Uterus (tissue), 4 donors: ENCODE measurements around the gene SLIT3. TPM values are rescaled to one million over a fixed set of nuclear protein-coding genes. Genes with fewer than 3 reads are reported as not detected.

ENCODE experiments used
- DNase-seq, 2 donors: peaks; one replicate each; pipeline ENCODE4 v3.0.0-alpha.2; 2019 to 2020
- H3K27ac ChIP-seq, 2 donors: fragments of 200-600 bp; sonication (generic); 1 replicate in 1 of 2; 2 replicates in 1 of 2; pipeline ENCODE4 v1.5.1; 2016 to 2018
- H3K27me3 ChIP-seq, 2 donors: fragments of 200-600 bp; sonication (generic); one replicate each; pipeline ENCODE4 v1.5.1; 2018 to 2019; ENCODE audit warnings: control low read depth in 1 of 2
- H3K36me3 ChIP-seq, 2 donors: fragments of 200-600 bp; sonication (generic); one replicate each; pipeline ENCODE4 v1.5.1; 2019; ENCODE audit warnings: control low read depth in 1 of 2
- H3K4me1 ChIP-seq, 2 donors: fragments of 200-600 bp; sonication (generic); one replicate each; pipeline ENCODE4 v1.5.1; 2018 to 2019; ENCODE audit warnings: control low read depth in 1 of 2
- H3K4me3 ChIP-seq, 2 donors: fragments of 200-600 bp; sonication (generic); 1 replicate in 1 of 2; 2 replicates in 1 of 2; pipeline ENCODE4 v1.5.1; 2018 to 2019; ENCODE audit warnings: mild to moderate bottlenecking in 1 of 2
- H3K9me3 ChIP-seq, 2 donors: fragments of 200-600 bp; sonication (generic); one replicate each; pipeline ENCODE4 v1.5.1; 2019; ENCODE audit warnings: control low read depth in 1 of 2
- POLR2A ChIP-seq, 2 donors: fragments of 450-650 bp; IDR thresholded peaks; one replicate each; pipeline ENCODE4 v1.6.1; 2016; ENCODE audit warnings: antibody characterized with exemption in 2 of 2, mild to moderate bottlenecking in 1 of 2, moderate library complexity in 1 of 2
- intact Hi-C: fragments of 100-400 bp; cut with DNase I; formaldehyde crosslinking; loops from one replicate; pipeline ENCODE4 v1.15.1; 2023; ENCODE audit warnings: low total_unique reads
- total RNA-seq, 4 donors: library from RNA; depleted of rRNA in 3 of 4; stranded (reverse); fragments of >200 nt in 3 of 4; gene quantifications; one replicate each; pipeline versions ENCODE4 v1.1.0 to v1.2.4, GENCODE V29; 2014 to 2023
- TF ChIP-seq, protein P1 (sequence below), 4 experiments: fragments of 200-600 bp in 2 of 4; fragments of 450-650 bp in 2 of 4; sonication (generic) in 2 of 4; IDR thresholded peaks; one replicate each; pipeline ENCODE4 v1.5.1; 2016 to 2019; ENCODE audit warnings: antibody characterized with exemption in 4 of 4, mild to moderate bottlenecking in 2 of 4, moderate library complexity in 1 of 4
- donor health status: DM: yes; HTN: yes; CAD: no.

Gene SLIT3
- total RNA-seq, 4 donors from 2014 or later = 9.4 to 62.2 (median 28.1) TPM

DNA sequence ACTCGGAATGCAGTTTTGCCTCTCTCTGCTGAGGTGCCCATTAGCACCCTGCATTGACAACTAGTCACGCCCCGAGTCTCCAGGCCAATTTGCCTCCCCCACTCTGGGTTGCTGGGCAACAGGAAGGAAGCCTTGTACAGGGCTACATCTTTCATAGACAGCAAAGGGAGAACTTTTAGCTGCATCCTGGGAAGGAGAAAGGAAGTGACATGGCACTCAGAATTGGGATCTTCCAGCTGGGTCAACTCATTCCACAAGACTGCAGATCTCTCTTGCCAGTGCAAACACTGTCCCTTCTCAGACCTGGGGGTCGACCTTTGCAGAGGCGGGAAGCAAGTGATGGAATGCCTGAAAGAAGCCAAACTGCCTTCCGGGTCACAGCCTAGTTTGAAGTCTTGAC, 282.0 kb downstream of the SLIT3 start:
- Histone ChIP-seq H3K9me3 (no peaks in the 10 kb centered on the region), H3K4me1 (no peaks in the 10 kb centered on the region), H3K4me3 (no peak overlapping the region), H3K27me3 (no peaks in the 10 kb centered on the region), H3K27ac (no peak overlapping the region), H3K36me3 (no peaks in the 10 kb centered on the region)
- intact Hi-C loops = no loop called here
- DNase-seq = no peak
- no peak for TF ChIP-seq POLR2A (IDR thresholded peaks at IDR 0.05)
- TF ChIP-seq, protein P1, sequence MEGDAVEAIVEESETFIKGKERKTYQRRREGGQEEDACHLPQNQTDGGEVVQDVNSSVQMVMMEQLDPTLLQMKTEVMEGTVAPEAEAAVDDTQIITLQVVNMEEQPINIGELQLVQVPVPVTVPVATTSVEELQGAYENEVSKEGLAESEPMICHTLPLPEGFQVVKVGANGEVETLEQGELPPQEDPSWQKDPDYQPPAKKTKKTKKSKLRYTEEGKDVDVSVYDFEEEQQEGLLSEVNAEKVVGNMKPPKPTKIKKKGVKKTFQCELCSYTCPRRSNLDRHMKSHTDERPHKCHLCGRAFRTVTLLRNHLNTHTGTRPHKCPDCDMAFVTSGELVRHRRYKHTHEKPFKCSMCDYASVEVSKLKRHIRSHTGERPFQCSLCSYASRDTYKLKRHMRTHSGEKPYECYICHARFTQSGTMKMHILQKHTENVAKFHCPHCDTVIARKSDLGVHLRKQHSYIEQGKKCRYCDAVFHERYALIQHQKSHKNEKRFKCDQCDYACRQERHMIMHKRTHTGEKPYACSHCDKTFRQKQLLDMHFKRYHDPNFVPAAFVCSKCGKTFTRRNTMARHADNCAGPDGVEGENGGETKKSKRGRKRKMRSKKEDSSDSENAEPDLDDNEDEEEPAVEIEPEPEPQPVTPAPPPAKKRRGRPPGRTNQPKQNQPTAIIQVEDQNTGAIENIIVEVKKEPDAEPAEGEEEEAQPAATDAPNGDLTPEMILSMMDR (IDR thresholded peaks at IDR 0.05) = no peak

DNA sequence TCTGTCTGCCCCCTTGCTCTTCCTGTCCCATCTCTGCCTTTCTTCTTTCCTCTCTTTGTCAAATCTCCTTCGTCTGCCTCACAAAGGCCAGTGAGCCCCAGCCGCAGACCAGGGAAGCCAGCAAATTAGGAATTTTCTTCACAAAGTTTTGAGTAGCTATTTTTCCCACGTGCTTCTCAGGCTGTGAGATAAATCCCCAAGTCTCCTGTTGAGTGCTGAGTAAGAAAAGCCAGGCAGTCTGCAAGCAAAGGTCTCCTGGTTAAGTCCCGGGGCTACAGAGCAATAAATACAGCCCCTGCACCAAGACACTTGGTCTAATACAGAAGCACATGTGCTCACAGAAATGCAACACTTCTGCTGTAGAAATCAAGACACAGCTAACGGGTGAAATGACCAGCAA, 284.9 kb downstream of the SLIT3 start:
- Histone ChIP-seq H3K36me3 (no peaks in the 10 kb centered on the region), H3K27ac (no peak overlapping the region)

DNA sequence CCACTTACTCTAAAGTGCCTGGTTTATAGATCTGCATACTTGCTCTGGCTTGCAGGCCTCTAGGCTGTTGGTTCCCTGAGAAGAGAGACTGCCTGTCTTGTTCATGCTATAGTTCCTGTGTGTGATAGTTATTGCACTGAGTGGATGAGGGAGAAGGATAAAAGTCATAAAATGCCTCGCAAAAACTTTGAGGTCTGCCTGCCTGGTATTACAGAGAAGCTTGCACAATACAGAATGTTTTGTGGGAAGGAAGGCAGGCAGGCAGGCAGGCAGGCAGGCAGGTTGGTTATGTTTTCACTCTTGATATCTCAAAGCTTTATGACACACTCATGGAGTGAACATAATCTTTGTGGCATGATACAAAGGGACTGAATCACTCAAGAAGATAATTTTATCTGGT, 287.1 kb downstream of the SLIT3 start:
- H3K4me1 ChIP-seq = no peaks in the 10 kb centered on the region
- H3K36me3 ChIP-seq = no peaks in the 10 kb centered on the region
- no peaks in the 10 kb centered on the region for H3K9me3 ChIP-seq
- no peak for DNase-seq
- no peak overlapping the region for H3K4me3 ChIP-seq
- intact Hi-C loops = no loop called here
- H3K27me3 ChIP-seq = no peaks in the 10 kb centered on the region
- H3K27ac ChIP-seq = no peak overlapping the region
- TF ChIP-seq, protein P1 (IDR thresholded peaks at IDR 0.05) = no peak
- no peak for TF ChIP-seq POLR2A (IDR thresholded peaks at IDR 0.05)

More for the DNA sequence above, 284.9 kb downstream of the SLIT3 start:
- TF ChIP-seq, protein P1 (IDR thresholded peaks at IDR 0.05) = no peak
- no peak for TF ChIP-seq POLR2A (IDR thresholded peaks at IDR 0.05)
- Histone ChIP-seq H3K4me3 (no peak overlapping the region), H3K27me3 (no peaks in the 10 kb centered on the region), H3K4me1 (no peaks in the 10 kb centered on the region), H3K9me3 (no peaks in the 10 kb centered on the region)
- DNase-seq = no peak
- intact Hi-C loops = no loop called here

DNA sequence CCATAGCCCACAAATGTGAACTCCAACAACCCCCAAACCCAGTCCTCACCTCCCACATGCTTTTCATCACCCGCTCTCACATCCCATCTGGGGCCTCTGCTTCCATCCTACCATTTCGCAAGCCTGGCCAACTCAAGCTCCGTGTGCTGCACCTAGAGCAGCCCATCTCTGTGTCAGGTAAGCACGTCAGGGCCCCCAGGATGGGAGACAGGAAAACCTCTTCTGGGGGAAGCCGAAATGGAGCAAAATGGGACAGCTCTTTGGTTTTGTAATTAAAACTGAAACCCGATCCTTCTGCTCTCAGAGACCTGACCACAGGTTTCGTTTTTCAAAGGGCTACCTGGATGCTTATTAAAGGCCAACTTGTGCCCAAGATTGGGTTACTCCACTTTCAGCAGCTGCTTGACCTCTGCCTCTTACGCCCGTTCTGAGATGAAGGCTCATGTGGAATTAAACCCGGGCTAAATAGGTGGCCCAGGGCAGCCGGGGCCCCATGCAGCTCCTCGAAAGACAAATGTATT, 287.7 kb downstream of the SLIT3 start:
- Histone ChIP-seq H3K4me3 (no peak overlapping the region), H3K9me3 (no peaks in the 10 kb centered on the region), H3K4me1 (no peaks in the 10 kb centered on the region), H3K36me3 (no peaks in the 10 kb centered on the region), H3K27me3 (no peaks in the 10 kb centered on the region), H3K27ac (no peak overlapping the region)
- intact Hi-C loops = no loop called here
- TF ChIP-seq, protein P1 (IDR thresholded peaks at IDR 0.05) = no peak
- no peak for TF ChIP-seq POLR2A (IDR thresholded peaks at IDR 0.05)
- DNase-seq = no peak

DNA sequence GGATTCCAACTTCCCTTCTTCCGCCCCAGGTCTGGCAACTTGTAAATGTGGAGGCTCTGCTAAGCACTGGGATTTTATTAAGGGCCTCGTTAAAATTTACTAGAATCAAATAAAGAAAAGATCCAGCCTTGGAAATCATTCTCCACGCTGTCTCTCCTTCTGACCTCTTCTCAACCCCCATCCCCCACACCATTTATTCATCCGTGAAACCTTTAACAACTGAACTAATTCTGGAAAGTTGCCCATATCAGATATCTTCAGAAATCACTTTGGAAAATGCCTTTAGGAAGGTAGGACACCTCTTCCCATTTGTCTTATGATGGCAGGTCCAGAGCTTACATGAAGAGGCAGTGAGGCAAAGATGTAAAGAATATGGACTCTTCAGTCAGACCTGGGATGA, 288.5 kb downstream of the SLIT3 start:
- H3K36me3 ChIP-seq = no peaks in the 10 kb centered on the region
- no peaks in the 10 kb centered on the region for H3K9me3 ChIP-seq
- H3K4me3 ChIP-seq = no peak overlapping the region
- H3K4me1 ChIP-seq = no peaks in the 10 kb centered on the region
- no peaks in the 10 kb centered on the region for H3K27me3 ChIP-seq
- intact Hi-C loops = no loop called here
- DNase-seq = no peak
- H3K27ac ChIP-seq = no peak overlapping the region
- no peak for TF ChIP-seq POLR2A (IDR thresholded peaks at IDR 0.05)
- TF ChIP-seq, protein P1 (IDR thresholded peaks at IDR 0.05) = no peak
